Tibial nerve (tissue), 4 donors: ENCODE data around the gene IGF2. TPM values are rescaled to one million over a fixed set of nuclear protein-coding genes. Genes with fewer than 3 reads are reported as not detected.

Experiments
- DNase-seq, 2 donors: peaks; one replicate each; pipeline ENCODE4 v3.0.0-alpha.2; 2019; ENCODE audit warnings: low spot score in 2 of 2
- H3K27ac ChIP-seq, 4 donors: fragments of 200-600 bp; sonication (generic) in 3 of 4; one replicate each; pipeline ENCODE4 v1.5.1; 2017 to 2019; ENCODE audit warnings: mild to moderate bottlenecking in 1 of 4
- H3K27me3 ChIP-seq, 2 donors: fragments of 200-600 bp; sonication (generic) in 1 of 2; one replicate each; pipeline versions ENCODE4 v1.5.1 to v1.6.0; 2017 to 2019
- H3K36me3 ChIP-seq, 3 donors: fragments of 200-600 bp; sonication (generic); one replicate each; pipeline ENCODE4 v1.5.1; 2018 to 2019
- H3K4me1 ChIP-seq, 4 donors: fragments of 200-600 bp; sonication (generic) in 3 of 4; one replicate each; pipeline ENCODE4 v1.5.1; 2017 to 2019
- H3K4me3 ChIP-seq, 4 donors: fragments of 200-600 bp; sonication (generic) in 3 of 4; one replicate each; pipeline ENCODE4 v1.5.1; 2017 to 2019; ENCODE audit warnings: mild to moderate bottlenecking in 1 of 4, moderate library complexity in 1 of 4
- H3K9me3 ChIP-seq, 4 donors: fragments of 200-600 bp; sonication (generic) in 3 of 4; one replicate each; pipeline ENCODE4 v1.5.1; 2017 to 2019
- EP300 ChIP-seq, 2 donors: sonication (generic); formaldehyde crosslinking; IDR thresholded peaks; one replicate each; pipeline ENCODE4 v1.6.1; 2017; ENCODE audit warnings: antibody characterized with exemption in 2 of 2, mild to moderate bottlenecking in 1 of 2
- POLR2A ChIP-seq, 2 donors: fragments of 450-650 bp; IDR thresholded peaks; one replicate each; pipeline ENCODE4 v1.6.1; 2017; ENCODE audit warnings: antibody characterized with exemption in 2 of 2, mild to moderate bottlenecking in 2 of 2, moderate library complexity in 2 of 2
- WGBS, 2 donors: methylation state at CpG; one replicate each; pipeline ENCODE4 v1.1.5; 2018; 5-methylcytosine and 5-hydroxymethylcytosine counted together
- total RNA-seq, 4 donors: library from RNA; depleted of rRNA; stranded (reverse); fragments of >200 nt; gene quantifications; one replicate each; pipeline ENCODE4 v1.1.0, GENCODE V29; 2016
- TF ChIP-seq, protein P1 (sequence below), 5 experiments: fragments of 200-600 bp in 3 of 5; fragments of 450-650 bp in 2 of 5; sonication (generic) in 3 of 5; IDR thresholded peaks; one replicate each; pipeline ENCODE4 v1.5.1; 2016 to 2019; ENCODE audit warnings: antibody characterized with exemption in 5 of 5, mild to moderate bottlenecking in 3 of 5, moderate library complexity in 2 of 5

IGF2 gene
- total RNA-seq, 4 donors from 2014 or later, result 131 to 246 (median 173) TPM

DNA sequence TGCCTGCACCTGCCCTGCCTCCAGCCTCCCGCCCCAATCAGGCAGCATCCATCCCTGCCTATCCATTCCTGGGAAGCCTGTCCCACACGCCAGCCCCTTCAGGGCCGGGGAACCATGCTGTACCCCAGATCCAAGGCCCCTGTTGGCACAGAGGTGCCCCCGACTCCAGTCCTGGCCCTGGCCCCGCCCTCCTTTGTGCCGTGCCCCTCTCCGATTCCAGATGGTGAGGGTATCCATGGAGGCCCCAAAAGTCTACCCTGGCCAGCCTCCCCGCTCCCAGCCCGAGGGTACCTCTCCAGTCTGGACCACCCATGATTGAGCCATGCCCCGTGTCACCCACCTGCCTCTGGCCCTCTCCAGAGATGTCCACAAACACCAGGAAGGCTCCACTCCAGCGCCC lies 35.2 kb upstream of the IGF2 start:
- Histone ChIP-seq H3K4me3 (no peak overlapping the region), H3K9me3 (no peaks in the 10 kb centered on the region), H3K27ac (no peak overlapping the region), H3K27me3 (peaks cover 0 to 13% of the 10 kb centered on the region in 2 donors), H3K36me3 (no peaks in the 10 kb centered on the region), H3K4me1 (peaks cover 0 to 5% (median 0%) of the 10 kb centered on the region in 4 donors)
- TF ChIP-seq POLR2A (IDR thresholded peaks at IDR 0.05), result no peak
- TF ChIP-seq EP300 (IDR thresholded peaks at IDR 0.05), result no peak
- TF ChIP-seq, protein P1, sequence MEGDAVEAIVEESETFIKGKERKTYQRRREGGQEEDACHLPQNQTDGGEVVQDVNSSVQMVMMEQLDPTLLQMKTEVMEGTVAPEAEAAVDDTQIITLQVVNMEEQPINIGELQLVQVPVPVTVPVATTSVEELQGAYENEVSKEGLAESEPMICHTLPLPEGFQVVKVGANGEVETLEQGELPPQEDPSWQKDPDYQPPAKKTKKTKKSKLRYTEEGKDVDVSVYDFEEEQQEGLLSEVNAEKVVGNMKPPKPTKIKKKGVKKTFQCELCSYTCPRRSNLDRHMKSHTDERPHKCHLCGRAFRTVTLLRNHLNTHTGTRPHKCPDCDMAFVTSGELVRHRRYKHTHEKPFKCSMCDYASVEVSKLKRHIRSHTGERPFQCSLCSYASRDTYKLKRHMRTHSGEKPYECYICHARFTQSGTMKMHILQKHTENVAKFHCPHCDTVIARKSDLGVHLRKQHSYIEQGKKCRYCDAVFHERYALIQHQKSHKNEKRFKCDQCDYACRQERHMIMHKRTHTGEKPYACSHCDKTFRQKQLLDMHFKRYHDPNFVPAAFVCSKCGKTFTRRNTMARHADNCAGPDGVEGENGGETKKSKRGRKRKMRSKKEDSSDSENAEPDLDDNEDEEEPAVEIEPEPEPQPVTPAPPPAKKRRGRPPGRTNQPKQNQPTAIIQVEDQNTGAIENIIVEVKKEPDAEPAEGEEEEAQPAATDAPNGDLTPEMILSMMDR (IDR thresholded peaks at IDR 0.05), result no peak
- no peak for DNase-seq
- WGBS, 2 donors, result 87 to 97% methylated on average over 10 to 11 of the region's 11 CpGs

DNA sequence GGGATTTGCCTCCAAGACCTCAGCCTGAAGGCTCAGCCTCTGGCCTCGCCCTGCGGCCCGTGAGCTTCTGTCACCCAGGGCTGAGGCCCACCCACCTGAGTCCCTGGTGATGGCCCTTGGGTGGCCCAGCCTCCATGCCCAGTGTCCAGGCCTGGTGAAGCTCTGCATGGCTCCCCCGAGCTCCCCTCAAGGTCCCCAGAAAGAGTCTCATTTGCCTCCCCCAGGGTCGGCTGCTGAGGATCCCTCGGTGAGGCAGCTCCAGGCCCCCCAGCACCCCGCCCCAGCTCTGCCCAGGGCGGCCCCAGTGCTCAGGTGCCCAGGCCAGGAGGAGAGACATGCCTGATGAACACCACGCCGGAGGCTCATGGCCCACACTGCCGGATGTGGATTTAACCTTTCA lies 34.6 kb upstream of the IGF2 start:
- DNase-seq, result no peak

DNA sequence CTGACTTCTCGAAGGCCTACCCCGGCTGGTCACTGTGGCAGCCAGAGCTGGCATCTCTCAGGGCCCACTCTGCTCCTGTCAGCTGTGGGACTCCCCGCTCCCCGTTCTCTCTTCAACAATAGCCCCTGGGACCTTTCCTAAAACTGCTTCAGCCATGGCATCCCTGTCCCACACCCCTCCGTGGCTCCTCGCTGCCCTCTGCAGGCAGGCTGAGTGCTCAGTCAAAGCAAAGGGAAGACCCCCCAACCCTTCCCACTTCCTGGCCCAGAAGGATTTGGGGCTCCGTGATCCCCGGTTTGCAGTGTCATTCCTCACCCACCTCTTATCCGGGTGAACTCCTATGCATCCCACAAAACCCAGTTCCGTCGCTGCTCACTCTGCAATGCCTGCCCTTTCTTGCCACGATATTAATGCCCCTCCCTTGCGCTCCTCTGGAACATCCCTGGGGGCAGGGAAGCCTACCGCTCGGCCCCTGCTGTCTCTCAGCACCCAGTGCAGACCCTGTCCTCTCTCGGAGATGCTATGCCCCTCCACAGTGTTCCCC lies 34.0 kb upstream of the IGF2 start:
- Histone ChIP-seq H3K27me3 (peaks cover 0 to 20% of the 10 kb centered on the region in 2 donors), H3K36me3 (no peaks in the 10 kb centered on the region), H3K27ac (no peak overlapping the region), H3K9me3 (no peaks in the 10 kb centered on the region), H3K4me1 (peaks cover 0 to 5% (median 0%) of the 10 kb centered on the region in 4 donors), H3K4me3 (no peak overlapping the region)
- 80 to 88% methylated on average over 15 to 16 of the region's 16 CpGs for WGBS, 2 donors
- TF ChIP-seq EP300 (IDR thresholded peaks at IDR 0.05), result no peak
- TF ChIP-seq POLR2A (IDR thresholded peaks at IDR 0.05), result no peak
- TF ChIP-seq, protein P1 (IDR thresholded peaks at IDR 0.05), result no peak
- no peak for DNase-seq

More for the DNA sequence above, 34.6 kb upstream of the IGF2 start:
- Histone ChIP-seq H3K4me1 (peaks cover 0 to 5% (median 0%) of the 10 kb centered on the region in 4 donors), H3K9me3 (no peaks in the 10 kb centered on the region), H3K27me3 (peaks cover 0 to 19% of the 10 kb centered on the region in 2 donors), H3K36me3 (no peaks in the 10 kb centered on the region), H3K27ac (no peak overlapping the region), H3K4me3 (no peak overlapping the region)
- TF ChIP-seq, protein P1 (IDR thresholded peaks at IDR 0.05), result no peak
- TF ChIP-seq EP300 (IDR thresholded peaks at IDR 0.05) (no peak), POLR2A (IDR thresholded peaks at IDR 0.05) (no peak)
- 51 to 69% methylated on average over 6 to 11 of the region's 11 CpGs for WGBS, 2 donors

DNA sequence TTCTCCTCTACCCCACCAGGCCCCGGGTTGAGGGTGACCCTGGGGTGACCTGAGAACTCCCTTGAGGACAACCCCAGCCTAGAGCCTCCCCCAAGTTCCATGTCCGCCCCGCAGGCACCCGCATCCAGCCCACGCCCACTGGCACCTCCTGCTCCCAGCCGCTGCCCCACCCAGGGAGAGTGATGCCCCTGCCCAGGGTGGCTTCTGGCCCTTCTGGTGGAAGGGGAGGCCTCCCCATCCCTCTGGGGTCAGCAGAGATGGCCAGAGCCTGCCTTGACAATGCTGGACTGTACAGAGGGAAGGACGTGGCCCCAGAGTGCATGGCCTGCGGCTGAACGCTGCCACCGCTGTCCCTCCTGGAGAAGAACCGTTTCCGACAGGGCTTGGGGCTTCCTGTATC lies 33.5 kb upstream of the IGF2 start:
- Histone ChIP-seq H3K36me3 (no peaks in the 10 kb centered on the region), H3K27me3 (peaks cover 0 to 21% of the 10 kb centered on the region in 2 donors), H3K9me3 (no peaks in the 10 kb centered on the region), H3K27ac (no peak overlapping the region), H3K4me1 (peaks cover 0 to 5% (median 0%) of the 10 kb centered on the region in 4 donors), H3K4me3 (no peak overlapping the region)
- no peak for DNase-seq
- TF ChIP-seq POLR2A (IDR thresholded peaks at IDR 0.05) (no peak), EP300 (IDR thresholded peaks at IDR 0.05) (no peak)
- TF ChIP-seq, protein P1 (IDR thresholded peaks at IDR 0.05), result no peak
- WGBS, 2 donors, result 80 to 81% methylated on average over 7 to 11 of the region's 12 CpGs

DNA sequence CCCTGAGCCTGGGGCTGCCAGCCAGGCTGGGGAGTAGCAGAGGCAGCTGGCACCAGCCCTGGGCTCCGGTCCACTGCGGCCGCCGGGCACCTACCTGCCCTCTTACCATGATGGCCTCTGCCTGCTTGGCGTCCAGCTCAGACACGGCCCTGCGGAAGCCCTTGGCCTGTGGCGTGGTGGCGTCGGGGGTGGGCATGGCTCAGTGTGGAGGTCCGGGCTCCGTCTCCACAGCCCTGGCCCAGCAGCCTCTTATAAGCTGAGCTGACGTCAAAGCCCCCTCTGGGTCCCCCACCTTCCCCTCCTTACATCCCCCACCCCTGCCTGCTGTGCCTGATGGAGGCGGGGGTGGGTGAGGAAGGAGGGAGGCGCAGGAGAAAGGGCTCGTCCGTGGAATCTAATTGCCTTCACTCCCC lies 32.4 kb upstream of the IGF2 start, which contains the start of gene TH:
Gene TH, minus strand, starts transcription at position 225 of the 413 bp plus-strand sequence. Its CDS starts 29 bp downstream, at position 196.
- DNase-seq, result no peak
- Histone ChIP-seq H3K4me3 (no peak within 1 kb of the TSS), H3K4me1 (peaks cover 0 to 4% (median under 1%) of the 10 kb centered on the region in 4 donors), H3K9me3 (no peaks in the 10 kb centered on the region), H3K27ac (no peak within 1 kb of the TSS), H3K36me3 (no peaks in the 10 kb centered on the region), H3K27me3 (peaks cover 0 to 28% of the 10 kb centered on the region in 2 donors)
- 52 to 69% methylated on average over 11 to 13 of the region's 17 CpGs for WGBS, 2 donors
- TF ChIP-seq, protein P1 (IDR thresholded peaks at IDR 0.05), result no peak
- no peak for TF ChIP-seq POLR2A (IDR thresholded peaks at IDR 0.05)
- no peak for TF ChIP-seq EP300 (IDR thresholded peaks at IDR 0.05)
